MM.1S (cell line): ENCODE results near the gene GTSE1.

Experiments used
- CTCF ChIP-seq: fragments of 300-600 bp; sonication (generic); IDR thresholded peaks from 2 replicates; pipeline ENCODE4 v1.5.1; 2016; ENCODE audit warnings: antibody characterized with exemption, low read length, mixed read lengths
- EZH2 ChIP-seq: fragments of 300-600 bp; sonication (generic); optimal IDR thresholded peaks from 2 replicates; pipeline ENCODE3; 2017; ENCODE audit warnings: low read depth, mild to moderate bottlenecking, antibody characterized with exemption, low read length, mixed read lengths
- EZH2phosphoT487 ChIP-seq: fragments of 300-600 bp; sonication (generic); IDR thresholded peaks from 2 replicates; pipeline ENCODE4 v1.6.1; 2018; ENCODE audit warnings: antibody characterized with exemption, low read length

DNA sequence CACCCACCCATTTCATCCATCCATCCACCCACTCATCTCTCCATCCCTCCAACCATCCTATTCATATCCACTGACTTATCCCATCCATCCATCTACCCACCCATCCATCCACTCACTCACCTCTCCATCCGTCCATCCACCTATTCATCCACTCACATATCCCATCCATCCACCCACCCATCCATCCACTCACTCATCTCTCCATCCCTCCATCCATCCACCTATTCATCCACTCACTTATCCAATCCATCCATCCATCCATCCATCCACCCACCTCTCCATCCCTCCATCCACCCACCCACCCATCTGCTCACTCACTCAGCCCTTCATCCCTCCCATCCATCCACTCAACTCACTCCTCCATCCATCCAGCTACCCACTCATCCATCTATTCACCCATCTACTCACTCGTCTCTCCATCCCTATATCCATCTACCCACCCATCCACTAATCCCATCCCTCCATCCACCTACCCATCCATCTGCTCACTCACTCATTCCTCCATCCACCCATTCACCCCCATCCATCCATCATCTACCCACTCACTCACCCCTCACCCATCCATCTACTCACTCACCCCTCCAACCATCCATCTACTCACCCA is 75.1 kb downstream of the GTSE1 start:
- no peak for TF ChIP-seq CTCF
- TF ChIP-seq EZH2phosphoT487: no peak
- no peak for TF ChIP-seq EZH2
